SK-N-SH (cell line): Measurements from ENCODE around the gene YWHAE. TPM values are rescaled to one million over a fixed set of nuclear protein-coding genes. Genes with fewer than 3 reads are reported as not detected.

Experiments used
- CTCF ChIA-PET: fragments of 300-600, 350-600 bp; formaldehyde crosslinking; extraction: SDS; loops from one replicate; lab custom pipeline; 2021; lab: Yijun Ruan, JAX
- POLR2A ChIA-PET: fragments of 350-600 bp; sonication (Branson Sonifier 250); formaldehyde crosslinking; extraction: SDS; loops from one replicate; lab custom pipeline; 2020; ENCODE audit warnings: antibody characterized with exemption, inconsistent platforms; lab: Yijun Ruan, JAX
- DNase-seq: peaks from one replicate; pipeline ENCODE4 v3.0.0; 2012
- H2AFZ ChIP-seq: fragments of 200-600 bp; sonication (generic); 2 replicates; pipeline ENCODE4 v1.8.1; 2016; ENCODE audit warnings: antibody characterized with exemption, mild to moderate bottlenecking, low read depth
- H3F3A ChIP-seq: fragments of 200-600 bp; sonication (generic); replicated peaks from 2 replicates; pipeline ENCODE3; 2016; ENCODE audit warnings: antibody characterized with exemption, mild to moderate bottlenecking; ENCODE audit not compliant: insufficient read depth
- H3K27ac ChIP-seq, 2 experiments: fragments of 200-500 bp in 1 of 2; fragments of 200-600 bp in 1 of 2; sonication (Bioruptor generic) in 1 of 2; sonication (generic), shearing (Covaris generic) in 1 of 2; 2 replicates each; pipeline versions ENCODE4 v1.5.1 to v1.6.1; 2014 to 2016; ENCODE audit warnings: low read depth in 2 of 2, inconsistent platforms in 1 of 2, low read length in 1 of 2, mild to moderate bottlenecking in 1 of 2, mixed read lengths in 1 of 2
- H3K27me3 ChIP-seq: fragments of 200-600 bp; sonication (generic), shearing (Covaris generic); 2 replicates; pipeline ENCODE4 v1.6.1; 2016; ENCODE audit warnings: mixed run types; ENCODE audit not compliant: insufficient read depth
- H3K36me3 ChIP-seq, 2 experiments: fragments of 200-500 bp in 1 of 2; fragments of 200-600 bp in 1 of 2; sonication (Bioruptor generic) in 1 of 2; sonication (generic) in 1 of 2; replicated peaks in 1 of 2; 2 replicates each; pipeline versions ENCODE3 to v1.5.1; 2014 to 2016; ENCODE audit warnings: low read length in 1 of 2, mild to moderate bottlenecking in 1 of 2; ENCODE audit not compliant: insufficient read depth in 2 of 2, control insufficient read depth in 1 of 2
- H3K4me1 ChIP-seq, 2 experiments: fragments of 200-500 bp in 1 of 2; fragments of 200-600 bp in 1 of 2; sonication (Bioruptor generic) in 1 of 2; sonication (generic), shearing (Covaris generic) in 1 of 2; 2 replicates each; pipeline versions ENCODE4 v1.5.1 to v1.6.1; 2014 to 2016; ENCODE audit warnings: low read depth in 1 of 2, low read length in 1 of 2, mixed run types in 1 of 2; ENCODE audit not compliant: insufficient read depth in 2 of 2, control insufficient read depth in 1 of 2
- H3K4me2 ChIP-seq: fragments of 200-600 bp; sonication (generic), shearing (Covaris generic); 2 replicates; pipeline ENCODE4 v1.6.1; 2017; ENCODE audit warnings: mixed run types
- H3K4me3 ChIP-seq, 2 experiments: fragments of 200-500 bp in 1 of 2; fragments of 200-600 bp in 1 of 2; sonication (Bioruptor generic) in 1 of 2; sonication (generic), shearing (Covaris generic) in 1 of 2; 2 replicates each; pipeline versions ENCODE4 v1.5.1 to v1.8.1; 2014 to 2016; ENCODE audit warnings: low read depth in 2 of 2, inconsistent platforms in 1 of 2, low read length in 1 of 2, mild to moderate bottlenecking in 1 of 2, mixed read lengths in 1 of 2, moderate library complexity in 1 of 2
- H3K79me2 ChIP-seq: fragments of 200-600 bp; sonication (generic); 2 replicates; pipeline ENCODE4 v1.8.1; 2017; ENCODE audit warnings: mild to moderate bottlenecking; ENCODE audit not compliant: insufficient read depth
- H3K9ac ChIP-seq: fragments of 200-600 bp; sonication (generic); 2 replicates; pipeline ENCODE4 v1.6.1; 2017; ENCODE audit warnings: mixed run types
- H3K9me2 ChIP-seq: fragments of 200-600 bp; sonication (generic); 2 replicates; pipeline ENCODE4 v1.6.1; 2017; ENCODE audit warnings: mixed run types
- H3K9me3 ChIP-seq: fragments of 200-600 bp; sonication (generic); 2 replicates; pipeline ENCODE4 v1.6.1; 2017; ENCODE audit warnings: mixed run types, mild to moderate bottlenecking, moderate library complexity
- H4K20me1 ChIP-seq: fragments of 200-600 bp; sonication (generic); 2 replicates; pipeline ENCODE4 v1.6.1; 2017; ENCODE audit warnings: mild to moderate bottlenecking, mixed run types; ENCODE audit not compliant: insufficient read depth
- ELF1 ChIP-seq: IDR thresholded peaks from 2 replicates; pipeline ENCODE4 v1.4.0; 2012
- EP300 ChIP-seq, 2 experiments: IDR thresholded peaks; 2 replicates each; pipeline versions ENCODE4 v1.4.0 to v1.6.1; 2012; ENCODE audit warnings: borderline replicate concordance in 1 of 2, low read depth in 1 of 2, low read length in 1 of 2
- EZH2phosphoT487 ChIP-seq: fragments of 200-600 bp; sonication (generic); IDR thresholded peaks from 2 replicates; pipeline ENCODE4 v1.6.1; 2017; ENCODE audit warnings: low read depth, mixed run types, mild to moderate bottlenecking, antibody characterized with exemption, moderate library complexity, borderline replicate concordance
- FOXJ3 ChIP-seq: sonication (generic); formaldehyde crosslinking; IDR thresholded peaks from 2 replicates; pipeline ENCODE4 v1.5.1; 2020; ENCODE audit warnings: mild to moderate bottlenecking, missing genetic modification reagents
- FOXM1 ChIP-seq: IDR thresholded peaks from 2 replicates; pipeline ENCODE4 v1.4.0; 2012; ENCODE audit warnings: low read depth, mild to moderate bottlenecking
- GATA2 ChIP-seq: sonication (generic); formaldehyde crosslinking; IDR thresholded peaks from 2 replicates; pipeline ENCODE4 v1.5.0; 2020; ENCODE audit warnings: mild to moderate bottlenecking, missing genetic modification reagents
- JUND ChIP-seq: IDR thresholded peaks from 2 replicates; pipeline ENCODE4 v1.4.0; 2012
- MEF2A ChIP-seq: IDR thresholded peaks from 2 replicates; pipeline ENCODE4 v1.4.0; 2012; ENCODE audit warnings: low read depth, borderline replicate concordance
- NFIC ChIP-seq: IDR thresholded peaks from 2 replicates; pipeline ENCODE4 v1.4.0; 2012; ENCODE audit warnings: borderline replicate concordance
- NRF1 ChIP-seq: IDR thresholded peaks from 2 replicates; pipeline ENCODE4 v1.6.1; 2012; ENCODE audit warnings: low read depth, mild to moderate bottlenecking, low read length
- POLR2AphosphoS5 ChIP-seq: IDR thresholded peaks from 2 replicates; pipeline ENCODE4 v1.6.1; 2012; ENCODE audit warnings: low read depth, low read length
- RCOR1 ChIP-seq: fragments of 150-350 bp; IDR thresholded peaks from 2 replicates; pipeline ENCODE4 v1.6.1; 2017; ENCODE audit warnings: antibody characterized with exemption, low read length
- REST ChIP-seq: IDR thresholded peaks from 2 replicates; pipeline ENCODE4 v1.6.1; 2012; ENCODE audit warnings: mild to moderate bottlenecking, low read depth, low read length, moderate library complexity
- RFX5 ChIP-seq: IDR thresholded peaks from 2 replicates; pipeline ENCODE4 v1.6.1; 2012; ENCODE audit warnings: mild to moderate bottlenecking, improper control_type of control experiment, low read length
- SIN3A ChIP-seq: IDR thresholded peaks from 2 replicates; pipeline ENCODE4 v1.6.1; 2012; ENCODE audit warnings: low read depth, mild to moderate bottlenecking, low read length, moderate library complexity, borderline replicate concordance
- TAF1 ChIP-seq: IDR thresholded peaks from 2 replicates; pipeline ENCODE4 v1.6.1; 2012; ENCODE audit warnings: low read depth, mild to moderate bottlenecking, low read length, moderate library complexity, borderline replicate concordance
- TCF12 ChIP-seq: IDR thresholded peaks from 2 replicates; pipeline ENCODE4 v1.4.0; 2012
- USF2 ChIP-seq: fragments of 150-350 bp; IDR thresholded peaks from 2 replicates; pipeline ENCODE4 v1.6.1; 2017; ENCODE audit warnings: antibody characterized with exemption, low read length, low read depth, borderline replicate concordance
- YY1 ChIP-seq: IDR thresholded peaks from 2 replicates; pipeline ENCODE4 v1.4.0; 2012; ENCODE audit warnings: low read depth, mild to moderate bottlenecking
- WGBS: methylation state at CpG from one replicate; pipeline ENCODE4 v1.1.6; 2017; ENCODE audit warnings: low lambda C conversion rate; 5-methylcytosine and 5-hydroxymethylcytosine counted together
- polyA plus RNA-seq, 3 experiments: library from polyadenylated mRNA; depleted of rRNA; stranded (reverse); fragments of >200 nt; gene quantifications; 2 replicates each; pipeline ENCODE4 v1.2.3, GENCODE V29; 2012
- TF ChIP-seq, protein P1 (sequence below): IDR thresholded peaks from 2 replicates; pipeline ENCODE4 v1.4.0; 2012; ENCODE audit warnings: low read depth
- TF ChIP-seq, protein P2 (sequence below): fragments of 150-350 bp; IDR thresholded peaks from 2 replicates; pipeline ENCODE4 v1.6.1; 2016; ENCODE audit warnings: mild to moderate bottlenecking, low read depth, low read length
- TF ChIP-seq, protein P3 (sequence below): fragments of 200-600 bp; sonication (generic); IDR thresholded peaks from 2 replicates; pipeline ENCODE4 v1.6.1; 2017; ENCODE audit warnings: antibody characterized with exemption, mild to moderate bottlenecking, moderate library complexity

The YWHAE gene
- polyA plus RNA-seq, 1 of the 3 experiments (the other 2 are of a cell fraction) = 1,023 TPM

DNA sequence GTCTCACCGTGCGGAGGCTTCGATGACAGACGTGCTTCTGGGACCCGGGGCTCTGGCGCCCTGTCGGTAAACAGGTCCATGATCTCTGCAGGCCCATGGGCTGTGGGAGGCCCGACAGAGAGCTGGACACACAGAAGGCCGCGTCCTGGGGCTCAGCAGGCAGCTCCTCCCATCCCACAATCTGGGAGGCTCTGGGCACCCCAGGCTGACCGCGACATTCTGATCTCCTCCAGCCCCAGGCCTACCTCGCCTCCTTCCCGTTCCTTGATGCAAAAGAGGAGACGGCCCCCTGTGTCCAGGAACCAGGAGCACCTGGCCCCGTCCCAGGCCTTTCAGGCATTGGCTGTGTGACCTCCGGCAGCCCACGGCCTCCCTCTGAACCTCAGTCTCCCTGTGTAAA lies 97.3 kb downstream of the YWHAE start:
- Histone ChIP-seq H4K20me1 (no peaks in the 10 kb centered on the region), H3K27me3 (peaks cover 17% of the 10 kb centered on the region), H3F3A (no peaks in the 10 kb centered on the region), H3K4me2 (no peak overlapping the region), H3K79me2 (no peaks in the 10 kb centered on the region), H3K9me2 (no peaks in the 10 kb centered on the region), H3K27ac (no peak overlapping the region), H3K9me3 (no peaks in the 10 kb centered on the region), H3K4me1 (no peaks in the 10 kb centered on the region; a peak in 1 of 4 replicates), H3K9ac (no peak overlapping the region), H2AFZ (no peak overlapping the region), H3K4me3 (no peak overlapping the region), H3K36me3 (no peaks in the 10 kb centered on the region)
- 76% methylated on average over 18 of the region's 18 CpGs for WGBS
- ChIA-PET POLR2A (no interaction called here), CTCF (no interaction called here)
- no peak for DNase-seq
- TF ChIP-seq YY1 (no peak), NRF1 (no peak), FOXJ3 (CRISPR knock-in tag) (no peak), JUND (no peak), ELF1 (no peak), GATA2 (no peak), SIN3A (no peak), RCOR1 (no peak), FOXM1 (no peak), REST (no peak)
- TF ChIP-seq, protein P1, sequence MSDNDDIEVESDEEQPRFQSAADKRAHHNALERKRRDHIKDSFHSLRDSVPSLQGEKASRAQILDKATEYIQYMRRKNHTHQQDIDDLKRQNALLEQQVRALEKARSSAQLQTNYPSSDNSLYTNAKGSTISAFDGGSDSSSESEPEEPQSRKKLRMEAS = no peak

DNA sequence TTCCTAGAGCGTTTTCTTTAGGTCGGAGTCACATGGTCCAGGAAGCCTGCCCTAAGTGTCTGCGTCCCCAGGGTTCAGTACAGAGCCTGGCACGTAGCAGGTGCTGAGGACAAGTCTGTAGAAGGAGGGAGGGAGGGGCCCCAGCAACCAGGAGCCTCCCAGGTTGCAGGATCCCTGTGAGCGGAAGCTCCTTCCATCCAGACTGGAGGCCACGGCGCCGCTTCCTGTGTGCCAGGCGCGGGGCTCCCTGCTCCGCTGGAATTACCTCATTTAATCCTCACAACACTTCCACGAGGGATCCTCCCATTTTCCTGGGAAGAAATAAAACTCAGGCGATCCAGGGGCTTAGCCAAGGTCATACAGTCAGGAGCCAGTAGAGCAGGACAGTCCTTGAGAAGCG lies 98.5 kb downstream of the YWHAE start:
- Histone ChIP-seq H3K4me3 (no peak overlapping the region), H3K4me2 (no peak overlapping the region), H2AFZ (no peak overlapping the region), H3K9me3 (no peaks in the 10 kb centered on the region), H3K27me3 (peaks cover 28% of the 10 kb centered on the region), H3F3A (no peaks in the 10 kb centered on the region), H3K36me3 (no peaks in the 10 kb centered on the region), H3K4me1 (no peaks in the 10 kb centered on the region; a peak in 1 of 4 replicates), H3K79me2 (no peaks in the 10 kb centered on the region), H3K9ac (no peak overlapping the region), H3K9me2 (no peaks in the 10 kb centered on the region), H4K20me1 (no peaks in the 10 kb centered on the region), H3K27ac (no peak overlapping the region)
- CTCF ChIA-PET = no interaction called here
- POLR2A ChIA-PET = no interaction called here
- DNase-seq = no peak
- WGBS = 47% methylated on average over 9 of the region's 14 CpGs
- TF ChIP-seq EP300 (IDR thresholded peaks at IDR 0.05; ENCODE audit: borderline replicate concordance in 1 of 2, low read depth in 1 of 2, low read length in 1 of 2) (no peak), MEF2A (no peak), EZH2phosphoT487 (no peak), POLR2AphosphoS5 (no peak), TCF12 (no peak), SIN3A (no peak), NFIC (no peak), TAF1 (no peak), ELF1 (no peak), USF2 (no peak), RFX5 (no peak)
- TF ChIP-seq, protein P1 = no peak
- TF ChIP-seq, protein P2, sequence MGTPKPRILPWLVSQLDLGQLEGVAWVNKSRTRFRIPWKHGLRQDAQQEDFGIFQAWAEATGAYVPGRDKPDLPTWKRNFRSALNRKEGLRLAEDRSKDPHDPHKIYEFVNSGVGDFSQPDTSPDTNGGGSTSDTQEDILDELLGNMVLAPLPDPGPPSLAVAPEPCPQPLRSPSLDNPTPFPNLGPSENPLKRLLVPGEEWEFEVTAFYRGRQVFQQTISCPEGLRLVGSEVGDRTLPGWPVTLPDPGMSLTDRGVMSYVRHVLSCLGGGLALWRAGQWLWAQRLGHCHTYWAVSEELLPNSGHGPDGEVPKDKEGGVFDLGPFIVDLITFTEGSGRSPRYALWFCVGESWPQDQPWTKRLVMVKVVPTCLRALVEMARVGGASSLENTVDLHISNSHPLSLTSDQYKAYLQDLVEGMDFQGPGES = no peak
- TF ChIP-seq, protein P3, sequence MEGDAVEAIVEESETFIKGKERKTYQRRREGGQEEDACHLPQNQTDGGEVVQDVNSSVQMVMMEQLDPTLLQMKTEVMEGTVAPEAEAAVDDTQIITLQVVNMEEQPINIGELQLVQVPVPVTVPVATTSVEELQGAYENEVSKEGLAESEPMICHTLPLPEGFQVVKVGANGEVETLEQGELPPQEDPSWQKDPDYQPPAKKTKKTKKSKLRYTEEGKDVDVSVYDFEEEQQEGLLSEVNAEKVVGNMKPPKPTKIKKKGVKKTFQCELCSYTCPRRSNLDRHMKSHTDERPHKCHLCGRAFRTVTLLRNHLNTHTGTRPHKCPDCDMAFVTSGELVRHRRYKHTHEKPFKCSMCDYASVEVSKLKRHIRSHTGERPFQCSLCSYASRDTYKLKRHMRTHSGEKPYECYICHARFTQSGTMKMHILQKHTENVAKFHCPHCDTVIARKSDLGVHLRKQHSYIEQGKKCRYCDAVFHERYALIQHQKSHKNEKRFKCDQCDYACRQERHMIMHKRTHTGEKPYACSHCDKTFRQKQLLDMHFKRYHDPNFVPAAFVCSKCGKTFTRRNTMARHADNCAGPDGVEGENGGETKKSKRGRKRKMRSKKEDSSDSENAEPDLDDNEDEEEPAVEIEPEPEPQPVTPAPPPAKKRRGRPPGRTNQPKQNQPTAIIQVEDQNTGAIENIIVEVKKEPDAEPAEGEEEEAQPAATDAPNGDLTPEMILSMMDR = no peak
